Activated naive CD4-positive, alpha-beta T cell treated with anti-CD3 and anti-CD28 coated beads, Interleukin-2, amount 50 U/mL, for 24 hours (primary cell): Measurements from ENCODE around the gene NR3C1.

Source experiments
- H3K27ac Mint-ChIP-seq: one replicate; pipeline ENCODE4 v1.8.0; 2021; ENCODE audit warnings: mild to moderate bottlenecking, mixed read lengths
- H3K27me3 Mint-ChIP-seq: one replicate; pipeline ENCODE4 v1.8.0; 2021; ENCODE audit warnings: mixed read lengths
- H3K36me3 Mint-ChIP-seq: one replicate; pipeline ENCODE4 v1.8.0; 2021; ENCODE audit warnings: mixed read lengths
- H3K4me1 Mint-ChIP-seq: one replicate; pipeline ENCODE4 v1.8.0; 2021; ENCODE audit warnings: mixed read lengths
- H3K4me3 Mint-ChIP-seq: one replicate; pipeline ENCODE4 v1.8.0; 2021; ENCODE audit warnings: mild to moderate bottlenecking, mixed read lengths
- H3K9me3 Mint-ChIP-seq: one replicate; pipeline ENCODE4 v1.8.0; 2021; ENCODE audit warnings: mixed read lengths

NR3C1 gene

DNA sequence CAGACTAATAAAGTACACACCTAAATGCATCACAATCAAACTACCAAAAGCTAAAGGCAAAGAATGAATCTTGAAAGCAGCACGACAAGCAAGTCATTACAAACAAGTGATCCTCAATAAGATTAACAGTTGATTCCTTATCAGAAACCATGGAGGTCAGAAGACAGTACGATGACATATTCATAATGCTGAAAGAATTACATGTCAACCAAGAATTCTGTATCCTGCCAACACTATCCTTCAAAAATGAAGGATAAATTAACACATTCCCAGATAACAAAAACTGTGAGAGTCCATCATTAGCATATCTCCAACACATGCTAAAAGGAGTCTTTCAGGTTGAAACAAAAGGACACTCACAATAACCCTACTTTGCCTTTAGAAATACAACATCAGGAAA lies 39.4 kb downstream of the NR3C1 start:
- H3K4me1 Mint-ChIP-seq = peaks cover 94% of the 10 kb centered on the region
- H3K9me3 Mint-ChIP-seq = peaks cover 7% of the 10 kb centered on the region
- H3K36me3 Mint-ChIP-seq = peaks cover 28% of the 10 kb centered on the region
- H3K4me3 Mint-ChIP-seq = no peak overlapping the region
- no peaks in the 10 kb centered on the region for H3K27me3 Mint-ChIP-seq
- H3K27ac Mint-ChIP-seq = no peak overlapping the region

DNA sequence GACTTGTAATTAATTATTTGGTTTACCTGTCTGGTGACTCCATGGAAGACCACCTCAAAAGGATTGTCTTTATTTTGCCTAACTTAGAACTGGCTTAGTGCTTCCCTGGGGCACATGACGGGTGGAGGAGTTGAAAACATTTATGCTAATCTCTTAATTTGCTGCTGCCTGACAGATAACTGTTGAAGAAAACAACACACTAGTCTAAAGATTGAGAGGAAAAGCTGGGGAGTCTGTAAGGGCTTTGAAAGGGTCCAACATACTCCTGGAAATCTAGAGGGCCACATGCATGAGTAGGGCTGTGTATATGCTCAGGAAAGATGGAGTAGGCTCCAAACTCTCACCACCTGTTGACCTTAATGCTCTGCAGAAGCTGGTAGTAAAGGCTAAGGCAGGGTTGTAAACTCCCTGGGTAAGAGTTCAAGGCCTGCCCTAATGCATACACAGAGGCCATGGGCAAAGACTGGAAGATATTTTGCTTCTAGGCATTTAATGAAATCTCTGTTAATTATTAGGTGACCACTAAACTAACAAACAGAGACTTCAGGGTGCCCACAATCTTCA lies 40.7 kb downstream of the NR3C1 start:
- H3K4me3 Mint-ChIP-seq = no peak overlapping the region
- no peaks in the 10 kb centered on the region for H3K27me3 Mint-ChIP-seq
- H3K9me3 Mint-ChIP-seq = peaks cover 7% of the 10 kb centered on the region
- peak overlapping the region; percentile 18 for H3K27ac Mint-ChIP-seq
- peaks cover 94% of the 10 kb centered on the region for H3K4me1 Mint-ChIP-seq
- peaks cover 21% of the 10 kb centered on the region for H3K36me3 Mint-ChIP-seq

DNA sequence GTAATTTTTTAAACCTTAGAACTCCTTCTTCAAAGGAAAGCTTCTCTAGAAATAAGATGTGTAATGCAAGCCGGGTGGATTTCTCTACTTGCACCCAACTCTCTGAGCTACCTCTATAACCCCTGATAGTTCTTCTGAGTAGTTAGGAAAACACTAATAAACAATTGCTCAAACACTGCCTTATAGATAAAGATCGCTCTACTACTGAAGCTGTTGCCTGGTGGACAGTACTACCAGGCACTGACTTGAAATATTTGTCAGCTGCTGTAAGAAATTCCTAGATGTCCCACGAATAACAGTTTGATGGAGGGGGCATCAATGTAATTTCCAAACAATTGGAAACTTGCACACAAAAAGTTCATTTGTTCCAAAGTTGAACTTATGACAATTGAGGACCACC lies 42.0 kb downstream of the NR3C1 start:
- H3K36me3 Mint-ChIP-seq = peaks cover 20% of the 10 kb centered on the region
- H3K27ac Mint-ChIP-seq = peak overlapping the region; percentile 79
- H3K9me3 Mint-ChIP-seq = peaks cover 7% of the 10 kb centered on the region
- no peaks in the 10 kb centered on the region for H3K27me3 Mint-ChIP-seq
- H3K4me3 Mint-ChIP-seq = peak overlapping the region; percentile 44
- peaks cover 94% of the 10 kb centered on the region for H3K4me1 Mint-ChIP-seq

DNA sequence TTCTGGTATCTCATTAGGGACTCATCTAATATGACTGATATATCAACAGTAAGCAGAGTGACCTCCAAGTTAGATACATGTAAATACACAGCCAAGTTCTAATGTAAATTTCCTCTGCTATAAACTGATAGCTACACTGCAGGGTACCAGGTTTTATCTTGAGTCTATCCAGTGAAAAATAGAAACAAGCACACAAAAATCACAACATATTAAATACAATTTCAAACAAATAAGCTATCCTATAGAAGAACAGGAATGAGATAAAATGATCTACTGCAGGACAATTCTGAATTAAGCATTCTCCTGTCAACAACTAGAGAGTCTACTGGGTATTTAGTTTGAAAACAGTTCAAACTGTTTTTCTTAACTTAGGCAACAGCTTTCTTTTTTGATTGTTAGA lies 42.7 kb downstream of the NR3C1 start:
- Mint-ChIP-seq H3K4me1 (peaks cover 93% of the 10 kb centered on the region), H3K9me3 (peaks cover 4% of the 10 kb centered on the region), H3K27me3 (no peaks in the 10 kb centered on the region), H3K27ac (peak overlapping the region; percentile 65), H3K36me3 (peaks cover 16% of the 10 kb centered on the region), H3K4me3 (no peak overlapping the region)

DNA sequence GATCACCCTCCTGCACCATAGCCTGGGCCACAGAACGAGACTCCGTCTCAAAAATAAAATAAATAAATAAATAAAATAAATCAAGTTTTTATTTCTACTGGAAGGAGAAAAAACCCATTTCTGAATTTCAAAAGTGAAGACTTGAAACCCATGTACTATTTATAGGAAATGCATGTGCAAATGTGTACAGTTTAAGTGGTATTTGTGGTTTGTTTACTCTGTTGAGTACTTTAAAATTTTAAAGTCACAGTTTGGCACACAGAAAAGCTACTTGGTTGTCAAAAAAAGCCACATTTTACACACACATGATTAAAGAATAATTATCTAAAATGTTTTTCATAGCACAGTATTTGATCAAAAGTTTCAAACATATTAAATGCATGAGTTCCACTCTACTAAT lies 43.6 kb downstream of the NR3C1 start:
- Mint-ChIP-seq H3K4me3 (no peak overlapping the region), H3K27me3 (no peaks in the 10 kb centered on the region), H3K9me3 (no peaks in the 10 kb centered on the region), H3K27ac (no peak overlapping the region), H3K36me3 (peaks cover 10% of the 10 kb centered on the region), H3K4me1 (peaks cover 93% of the 10 kb centered on the region)

DNA sequence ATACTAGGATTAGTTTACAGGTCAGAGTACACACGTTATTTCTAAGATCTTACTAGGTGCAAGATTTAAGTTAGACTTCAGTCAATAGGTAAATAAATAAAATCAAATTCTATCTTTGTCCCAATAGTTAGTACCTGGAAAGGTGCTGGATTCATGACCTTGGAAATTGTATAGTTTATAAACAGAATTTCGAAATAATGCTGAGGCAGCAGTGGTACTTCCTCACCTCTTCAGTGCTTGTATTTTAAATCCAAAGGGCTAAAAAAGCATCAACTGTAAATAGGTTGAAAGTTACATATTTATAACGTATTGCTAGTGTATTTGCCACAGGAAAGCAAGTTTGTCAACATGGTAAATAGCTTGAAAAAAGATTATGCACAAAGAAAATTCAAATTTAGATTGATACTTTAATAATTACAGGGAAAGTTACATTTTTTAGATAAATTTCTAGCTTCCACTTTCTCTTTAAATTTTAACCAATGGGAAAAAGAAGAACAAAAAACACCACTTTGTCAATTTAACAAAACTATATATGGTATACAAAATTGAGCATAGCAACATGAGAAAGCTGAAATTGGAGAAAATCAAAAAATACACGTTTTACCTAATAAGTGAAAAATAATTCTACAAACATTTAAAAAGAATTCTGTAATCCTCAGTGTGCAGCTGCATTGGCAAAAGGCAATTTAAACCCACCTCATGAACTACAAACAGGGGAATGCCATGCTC lies 46.5 kb downstream of the NR3C1 start:
- no peaks in the 10 kb centered on the region for H3K36me3 Mint-ChIP-seq
- peaks cover 95% of the 10 kb centered on the region for H3K4me1 Mint-ChIP-seq
- H3K27me3 Mint-ChIP-seq = no peaks in the 10 kb centered on the region
- H3K4me3 Mint-ChIP-seq = no peak overlapping the region
- H3K9me3 Mint-ChIP-seq = no peaks in the 10 kb centered on the region
- peak overlapping the region; percentile 68 for H3K27ac Mint-ChIP-seq

DNA sequence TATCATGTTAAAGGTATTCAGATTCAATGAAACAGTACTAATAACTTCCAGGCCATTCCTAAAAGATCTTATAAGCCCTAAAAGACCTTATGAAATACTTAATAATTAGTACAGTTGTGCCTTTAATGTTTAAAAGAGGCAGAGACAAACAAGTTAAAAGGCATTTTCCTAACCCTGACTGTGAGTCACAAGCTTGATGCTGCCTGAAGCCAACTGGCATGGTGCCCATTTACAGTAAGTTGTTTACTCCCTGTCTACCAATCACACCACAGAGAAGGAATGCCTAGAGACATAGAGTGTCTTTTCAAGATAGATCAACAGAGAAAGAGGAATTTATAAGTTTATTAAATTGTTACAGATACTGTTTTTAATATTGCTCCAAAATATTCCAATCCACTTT lies 47.8 kb downstream of the NR3C1 start:
- Mint-ChIP-seq H3K4me1 (peaks cover 87% of the 10 kb centered on the region), H3K36me3 (no peaks in the 10 kb centered on the region), H3K4me3 (peak overlapping the region; percentile 45), H3K27me3 (no peaks in the 10 kb centered on the region), H3K27ac (peak overlapping the region; percentile 77), H3K9me3 (no peaks in the 10 kb centered on the region)

DNA sequence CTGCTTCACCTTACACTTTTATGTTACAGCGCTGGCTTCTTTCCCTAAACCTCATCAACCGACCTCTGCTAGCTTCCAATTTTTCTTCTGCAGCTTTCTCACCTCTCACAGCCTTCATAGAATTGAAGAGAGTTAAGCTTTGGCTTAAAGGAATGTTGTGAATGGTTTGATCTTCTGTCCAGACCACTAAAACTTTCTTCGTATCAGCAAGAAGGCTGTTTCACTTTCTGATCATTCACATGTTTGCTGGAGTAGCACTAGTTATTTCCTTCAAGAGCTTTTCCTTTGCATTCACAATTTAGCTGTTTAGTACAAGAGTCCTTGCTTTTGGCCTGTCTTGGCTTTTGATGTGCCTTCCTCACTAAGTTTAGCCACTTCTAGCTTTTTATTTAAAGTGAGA lies 49.5 kb downstream of the NR3C1 start:
- peaks cover 75% of the 10 kb centered on the region for H3K4me1 Mint-ChIP-seq
- H3K36me3 Mint-ChIP-seq = no peaks in the 10 kb centered on the region
- no peaks in the 10 kb centered on the region for H3K27me3 Mint-ChIP-seq
- H3K27ac Mint-ChIP-seq = peak overlapping the region; percentile 92
- H3K9me3 Mint-ChIP-seq = no peaks in the 10 kb centered on the region
- peak overlapping the region; percentile 84 for H3K4me3 Mint-ChIP-seq

DNA sequence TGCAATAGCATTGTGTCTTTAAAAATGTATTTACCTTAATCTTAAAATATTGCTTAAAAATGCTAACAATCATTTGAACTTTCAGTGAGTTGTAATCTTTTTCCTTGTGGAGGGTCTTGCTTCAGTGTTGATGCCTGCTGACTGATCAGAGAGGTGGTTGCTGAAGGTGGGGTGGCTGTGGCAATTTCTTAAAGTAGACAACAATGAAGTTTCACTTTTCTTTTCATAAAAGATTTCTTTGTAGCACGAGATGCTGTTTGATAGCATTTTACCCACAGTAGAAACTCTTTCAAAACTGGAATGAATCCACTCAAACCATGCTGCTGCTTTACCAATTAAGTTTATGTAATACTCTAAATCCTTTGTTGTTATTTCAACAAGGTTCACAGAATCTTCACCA lies 50.8 kb downstream of the NR3C1 start:
- peak overlapping the region; percentile 92 for H3K27ac Mint-ChIP-seq
- H3K9me3 Mint-ChIP-seq = no peaks in the 10 kb centered on the region
- H3K36me3 Mint-ChIP-seq = no peaks in the 10 kb centered on the region
- peak overlapping the region; percentile 84 for H3K4me3 Mint-ChIP-seq
- H3K27me3 Mint-ChIP-seq = no peaks in the 10 kb centered on the region
- peaks cover 61% of the 10 kb centered on the region for H3K4me1 Mint-ChIP-seq

DNA sequence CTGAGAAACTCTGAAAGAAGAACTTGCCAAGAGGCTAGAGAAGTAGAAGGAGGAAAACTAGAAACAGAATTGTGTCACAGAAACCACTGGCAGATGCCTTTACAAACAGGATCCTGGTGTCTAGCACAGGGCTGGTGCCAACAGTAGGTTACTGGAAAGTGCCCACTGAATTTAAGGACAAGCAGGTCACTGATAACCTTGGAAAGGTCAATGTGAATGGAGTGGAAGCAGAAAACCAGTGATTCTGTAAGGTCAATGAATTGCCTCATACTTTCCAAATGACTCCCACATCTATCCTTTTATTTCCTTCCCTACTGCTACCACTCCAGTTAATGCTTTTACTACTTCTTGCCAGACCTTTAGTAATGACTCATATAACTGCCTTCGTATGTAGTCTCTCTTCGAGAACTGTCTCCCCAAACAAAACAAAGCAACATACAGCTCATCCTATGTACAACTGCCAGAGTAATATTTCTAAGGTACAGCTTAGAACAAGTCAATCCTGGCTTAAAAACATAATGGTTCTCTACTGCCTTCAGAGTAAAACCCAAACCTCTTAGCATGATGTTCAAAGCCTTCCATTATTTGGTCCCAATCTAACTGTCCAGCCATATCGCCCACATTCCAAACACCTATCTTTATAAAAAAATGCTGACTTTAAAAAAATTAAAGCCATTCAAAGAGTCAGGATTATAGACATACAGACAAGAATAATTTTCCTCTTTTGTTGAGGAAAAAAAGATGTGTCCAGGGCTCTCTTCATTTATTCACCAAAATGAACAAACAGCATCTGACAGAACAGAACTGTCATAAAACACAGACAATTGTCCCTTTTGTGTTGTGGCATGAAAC lies 52.5 kb downstream of the NR3C1 start:
- Mint-ChIP-seq H3K4me1 (peaks cover 49% of the 10 kb centered on the region), H3K27ac (no peak overlapping the region)

DNA sequence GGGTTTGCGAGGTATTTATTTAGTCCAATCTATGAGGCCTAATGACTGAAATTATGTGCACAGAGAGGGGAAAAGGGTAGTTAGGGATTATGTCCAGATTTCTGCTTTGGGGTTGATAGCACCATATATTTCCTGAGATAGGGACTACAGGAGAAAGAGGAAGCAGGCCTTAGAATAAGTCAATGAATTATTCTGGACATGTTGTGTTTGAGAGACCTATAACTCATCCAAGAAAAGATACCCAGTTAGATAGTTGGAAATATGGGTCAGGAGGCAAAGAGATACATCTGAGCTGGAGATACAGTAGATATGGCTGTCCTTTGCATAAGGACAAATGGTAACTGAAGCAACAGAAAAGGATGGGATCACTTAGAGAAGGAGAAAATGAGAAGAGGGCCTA lies 53.1 kb downstream of the NR3C1 start:
- H3K9me3 Mint-ChIP-seq = no peaks in the 10 kb centered on the region
- no peaks in the 10 kb centered on the region for H3K36me3 Mint-ChIP-seq
- H3K4me3 Mint-ChIP-seq = no peak overlapping the region
- H3K4me1 Mint-ChIP-seq = peaks cover 45% of the 10 kb centered on the region
- H3K27ac Mint-ChIP-seq = no peak overlapping the region
- H3K27me3 Mint-ChIP-seq = no peaks in the 10 kb centered on the region

More for the DNA sequence above, 52.5 kb downstream of the NR3C1 start:
- H3K9me3 Mint-ChIP-seq = no peaks in the 10 kb centered on the region
- no peaks in the 10 kb centered on the region for H3K27me3 Mint-ChIP-seq
- H3K4me3 Mint-ChIP-seq = no peak overlapping the region
- H3K36me3 Mint-ChIP-seq = no peaks in the 10 kb centered on the region

DNA sequence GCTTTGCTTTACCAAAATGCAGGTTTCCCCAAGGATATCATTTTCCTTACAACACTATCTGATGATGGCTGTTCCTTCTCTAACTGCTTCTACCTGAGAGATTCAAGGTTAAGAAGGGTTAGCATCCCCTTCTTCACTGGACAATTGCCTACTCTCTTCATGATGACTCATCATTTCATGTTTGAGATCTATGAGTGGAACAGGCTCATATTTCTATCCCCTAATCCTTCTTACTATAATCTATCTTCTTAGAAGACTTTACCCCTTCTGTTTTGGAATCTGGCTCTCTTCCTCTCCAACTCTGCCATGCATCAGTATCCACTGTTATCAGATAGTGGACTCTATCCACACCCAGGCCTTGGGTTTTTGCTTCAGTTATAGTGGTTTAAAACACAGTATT lies 54.3 kb downstream of the NR3C1 start:
- Mint-ChIP-seq H3K4me1 (peaks cover 38% of the 10 kb centered on the region), H3K4me3 (no peak overlapping the region), H3K9me3 (no peaks in the 10 kb centered on the region), H3K27ac (no peak overlapping the region), H3K36me3 (peaks cover 2% of the 10 kb centered on the region), H3K27me3 (no peaks in the 10 kb centered on the region)

DNA sequence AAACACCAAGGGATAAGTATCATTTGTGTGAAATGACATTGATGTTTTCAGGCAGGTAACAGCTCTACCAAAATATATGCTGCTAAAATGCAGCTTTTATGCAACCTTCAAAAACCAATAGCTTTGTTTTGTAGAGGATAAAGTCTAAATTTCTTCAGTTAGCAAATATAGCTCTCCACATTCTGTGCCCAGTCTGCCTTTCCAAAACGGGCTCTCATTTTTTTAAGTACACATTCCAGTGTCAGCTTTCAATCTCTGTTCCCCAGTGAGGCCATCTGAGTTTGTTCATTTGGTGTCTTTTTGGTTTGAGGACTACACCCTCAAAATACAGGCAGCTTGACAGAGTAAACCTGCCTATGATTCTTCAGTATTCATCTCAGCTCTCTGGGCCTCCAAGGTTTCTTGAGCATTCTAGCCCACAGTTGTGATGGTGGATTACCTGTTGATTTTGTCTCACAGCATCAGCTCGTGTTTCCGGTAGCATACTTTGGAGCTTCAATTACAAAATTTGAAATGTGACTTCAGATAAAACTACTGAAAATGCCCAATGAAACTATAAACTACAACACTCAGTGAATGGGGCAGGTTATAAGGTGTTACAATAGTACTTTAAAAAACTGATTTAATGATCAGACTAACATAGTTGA lies 55.7 kb downstream of the NR3C1 start:
- H3K27me3 Mint-ChIP-seq = no peaks in the 10 kb centered on the region
- no peak overlapping the region for H3K4me3 Mint-ChIP-seq
- H3K9me3 Mint-ChIP-seq = peaks cover under 1% of the 10 kb centered on the region
- peak overlapping the region; percentile 46 for H3K27ac Mint-ChIP-seq
- peaks cover 33% of the 10 kb centered on the region for H3K4me1 Mint-ChIP-seq
- H3K36me3 Mint-ChIP-seq = peaks cover 2% of the 10 kb centered on the region

DNA sequence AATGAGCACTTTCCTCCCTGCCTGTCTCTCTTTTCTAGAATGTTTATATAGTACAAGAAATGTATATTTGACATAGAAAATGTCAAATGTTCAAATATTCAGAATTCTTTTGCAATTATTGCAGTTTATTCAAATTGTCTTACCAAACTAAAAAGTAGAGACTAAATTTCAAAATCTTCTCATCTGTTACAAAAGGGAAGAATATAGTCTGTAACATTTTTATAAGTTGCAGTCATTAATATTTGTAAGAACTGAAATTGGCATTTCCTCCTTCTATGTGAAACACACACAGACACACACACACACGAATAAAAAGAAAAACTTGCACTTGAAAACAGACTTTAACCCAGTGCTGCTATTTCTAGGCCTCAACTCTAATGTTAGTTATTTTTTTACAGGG lies 56.4 kb downstream of the NR3C1 start:
- no peaks in the 10 kb centered on the region for H3K27me3 Mint-ChIP-seq
- no peak overlapping the region for H3K4me3 Mint-ChIP-seq
- H3K36me3 Mint-ChIP-seq = peaks cover 7% of the 10 kb centered on the region
- H3K4me1 Mint-ChIP-seq = peaks cover 33% of the 10 kb centered on the region
- H3K27ac Mint-ChIP-seq = peak overlapping the region; percentile 8
- H3K9me3 Mint-ChIP-seq = peaks cover 5% of the 10 kb centered on the region

DNA sequence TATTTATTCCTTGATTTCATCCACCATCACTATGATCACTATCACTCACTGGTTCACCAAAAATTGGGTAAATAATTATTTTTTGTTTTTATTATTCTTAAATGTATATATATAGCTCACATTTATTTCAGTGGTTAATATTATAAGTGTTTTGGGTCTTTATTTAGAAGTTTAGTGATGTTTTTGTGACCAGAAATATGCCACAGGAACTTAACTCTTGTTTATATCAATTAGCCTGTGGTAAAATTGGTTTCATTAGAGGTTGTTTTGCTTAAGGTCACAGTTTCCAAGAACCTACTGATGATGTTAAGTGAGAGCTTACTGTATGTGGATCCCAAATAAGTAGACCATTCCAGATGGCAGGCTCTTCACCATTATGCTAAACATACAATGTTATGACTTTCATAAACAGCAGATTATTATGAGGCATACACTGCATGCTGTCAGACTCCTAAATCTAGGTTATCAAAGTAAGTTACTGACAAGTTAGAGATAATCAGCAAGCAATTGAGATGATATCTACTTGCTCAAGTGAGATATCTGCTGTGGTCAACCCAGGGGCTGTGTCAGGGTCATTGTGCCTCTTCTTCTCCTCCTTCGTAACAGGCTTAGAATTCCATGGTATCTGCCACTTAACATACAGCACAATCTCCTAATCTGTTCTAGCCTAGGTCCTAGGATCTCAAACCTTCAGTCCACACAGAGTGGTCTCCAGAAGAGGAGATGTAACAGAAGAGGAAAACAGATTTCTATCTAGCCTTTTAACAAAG lies 57.6 kb downstream of the NR3C1 start:
- Mint-ChIP-seq H3K9me3 (peaks cover 5% of the 10 kb centered on the region), H3K27ac (no peak overlapping the region), H3K36me3 (peaks cover 8% of the 10 kb centered on the region), H3K4me1 (peaks cover 40% of the 10 kb centered on the region), H3K4me3 (no peak overlapping the region), H3K27me3 (no peaks in the 10 kb centered on the region)
